GM12801 (cell line): ENCODE measurements around the gene AKT1.

Source experiments
- TF ChIP-seq, protein P1 (sequence below): IDR thresholded peaks from one replicate; pipeline ENCODE4 v1.5.1; 2011; ENCODE audit warnings: control low read depth; ENCODE audit not compliant: insufficient read length; ENCODE audit errors: extremely low read depth

Gene AKT1

DNA sequence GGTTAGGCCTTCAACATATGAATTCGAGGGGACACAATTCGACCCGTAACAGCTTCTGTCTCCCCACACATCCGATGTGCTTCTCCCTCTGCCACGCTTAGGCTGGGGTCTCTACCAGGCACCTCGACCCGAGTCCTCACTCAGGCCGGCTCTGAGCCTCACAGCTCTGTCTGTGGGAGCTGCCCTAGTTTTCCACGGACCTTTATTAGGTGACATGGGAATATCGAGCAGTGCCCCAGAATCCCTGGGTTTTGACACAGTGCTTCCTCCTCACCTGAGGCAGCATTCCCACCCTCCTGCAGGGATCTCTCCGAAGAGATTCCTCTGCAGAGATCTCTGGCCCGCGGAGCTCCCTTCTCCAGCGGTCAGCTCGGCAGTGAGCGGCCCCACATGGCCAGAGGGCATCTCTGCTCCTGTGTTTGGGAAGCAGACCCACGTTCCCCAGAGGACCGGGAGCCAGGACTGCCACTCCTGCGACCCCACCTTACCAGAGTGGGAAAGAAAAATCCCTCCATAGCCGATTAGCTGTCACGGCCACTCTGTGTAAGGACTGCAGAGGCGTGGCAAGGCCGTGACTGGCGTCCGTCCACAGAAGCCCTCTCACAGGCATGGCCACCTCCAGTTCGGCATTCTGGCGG is 26.5 kb upstream of the AKT1 start:
- TF ChIP-seq, protein P1, sequence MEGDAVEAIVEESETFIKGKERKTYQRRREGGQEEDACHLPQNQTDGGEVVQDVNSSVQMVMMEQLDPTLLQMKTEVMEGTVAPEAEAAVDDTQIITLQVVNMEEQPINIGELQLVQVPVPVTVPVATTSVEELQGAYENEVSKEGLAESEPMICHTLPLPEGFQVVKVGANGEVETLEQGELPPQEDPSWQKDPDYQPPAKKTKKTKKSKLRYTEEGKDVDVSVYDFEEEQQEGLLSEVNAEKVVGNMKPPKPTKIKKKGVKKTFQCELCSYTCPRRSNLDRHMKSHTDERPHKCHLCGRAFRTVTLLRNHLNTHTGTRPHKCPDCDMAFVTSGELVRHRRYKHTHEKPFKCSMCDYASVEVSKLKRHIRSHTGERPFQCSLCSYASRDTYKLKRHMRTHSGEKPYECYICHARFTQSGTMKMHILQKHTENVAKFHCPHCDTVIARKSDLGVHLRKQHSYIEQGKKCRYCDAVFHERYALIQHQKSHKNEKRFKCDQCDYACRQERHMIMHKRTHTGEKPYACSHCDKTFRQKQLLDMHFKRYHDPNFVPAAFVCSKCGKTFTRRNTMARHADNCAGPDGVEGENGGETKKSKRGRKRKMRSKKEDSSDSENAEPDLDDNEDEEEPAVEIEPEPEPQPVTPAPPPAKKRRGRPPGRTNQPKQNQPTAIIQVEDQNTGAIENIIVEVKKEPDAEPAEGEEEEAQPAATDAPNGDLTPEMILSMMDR, result no peak

DNA sequence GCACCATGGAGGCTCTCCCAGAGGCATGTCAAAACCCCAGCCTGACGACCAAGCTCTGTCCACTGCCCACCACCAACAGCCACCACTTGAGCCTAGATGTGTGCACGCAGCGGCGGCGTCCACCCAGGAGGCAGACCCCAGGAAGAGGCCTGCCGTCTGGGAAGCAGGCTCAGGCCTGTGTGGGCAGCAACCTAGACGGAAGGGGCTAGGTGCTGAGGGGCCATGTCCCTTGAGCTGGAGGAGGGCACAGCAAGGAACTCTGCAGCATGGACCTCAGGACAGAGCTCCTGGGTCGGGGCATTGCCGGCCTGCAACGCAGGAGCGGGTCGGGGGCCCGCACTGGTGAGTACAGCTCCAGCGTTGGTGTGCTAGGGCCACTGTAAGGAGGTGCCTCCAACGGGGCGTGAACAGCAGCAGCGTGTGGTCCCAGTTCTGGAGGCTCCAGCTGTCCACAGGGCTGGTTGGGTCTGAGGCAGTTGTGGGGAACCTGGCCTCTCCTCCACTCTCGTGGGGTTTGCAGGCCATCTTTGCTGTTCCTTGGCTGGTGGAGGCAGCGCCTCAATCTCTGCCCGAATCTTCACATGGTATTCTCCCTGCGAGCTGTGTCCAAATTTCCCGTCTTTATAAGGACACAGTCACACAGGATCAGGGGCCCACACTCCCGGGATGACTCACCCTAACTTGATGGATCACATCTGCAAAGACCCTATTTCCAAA is 25.8 kb upstream of the AKT1 start:
- TF ChIP-seq, protein P1, result no peak

- TF ChIP-seq, protein P1, result no peak
Observed at GRCh38 chr14:104820669-104821228, 25.2 kb upstream of the AKT1 start.

DNA sequence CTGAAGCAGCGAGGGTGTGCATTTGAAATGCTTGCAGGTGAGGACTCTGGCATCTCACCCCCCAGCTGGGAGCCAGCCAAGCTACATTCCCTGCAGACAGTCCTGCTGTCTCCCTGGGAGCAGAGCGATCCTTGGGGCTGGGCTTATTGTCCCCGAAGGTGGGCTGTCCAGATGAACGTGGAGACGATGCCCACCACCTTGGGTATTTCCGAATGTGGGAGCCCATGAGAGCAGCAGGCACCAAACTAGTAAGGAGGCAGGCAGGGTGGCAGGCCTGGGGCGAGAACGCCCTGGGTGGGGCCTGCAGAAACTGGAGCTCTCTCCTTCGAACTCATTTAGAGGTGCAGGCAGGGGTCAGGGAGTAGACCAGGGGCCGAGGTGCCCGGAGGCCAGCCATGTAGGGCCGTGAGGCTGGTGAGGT is 23.8 kb upstream of the AKT1 start:
- TF ChIP-seq, protein P1, result no peak

- TF ChIP-seq, protein P1, result no peak
Observed at GRCh38 chr14:104818714-104819161, 23.2 kb upstream of the AKT1 start.

GRCh38 chr14:104817930-104818713 is 22.6 kb upstream of the AKT1 start:
- TF ChIP-seq, protein P1, result no peak

GRCh38 chr14:104816616-104816884 is 21.0 kb upstream of the AKT1 start:
- TF ChIP-seq, protein P1, result no peak
